ENCODE data around the gene CAMK2A.
A peak's percentile ranks its signal among the peaks of the same experiment; 100 is the strongest.

CAMK2A gene

GRCh38 chr5:150301170-150301505 lies 11.6 kb upstream of the CAMK2A start:
- peaks cover 3 to 4% of the 10 kb centered on the region in 2 donors for H3K4me1 ChIP-seq (ENCODE audit: control insufficient read depth in 1 of 2, insufficient read depth in 2 of 2, low read length in 2 of 2)
- H3K4me3 ChIP-seq (ENCODE audit: low read depth in 1 of 2, low read length in 2 of 2) = no peak overlapping the region
- H3K27me3 ChIP-seq (ENCODE audit: control insufficient read depth in 1 of 2, insufficient read depth in 2 of 2, low read length in 2 of 2) = peaks cover 20 to 30% of the 10 kb centered on the region in 2 donors
- no peak overlapping the region for H3K9ac ChIP-seq (ENCODE audit: low read depth in 1 of 2, low read length in 2 of 2)
- no peaks in the 10 kb centered on the region for H3K9me3 ChIP-seq (ENCODE audit: control insufficient read depth in 1 of 2, low read length in 2 of 2)
- H3K36me3 ChIP-seq (ENCODE audit: control insufficient read depth in 1 of 2, insufficient read depth in 2 of 2, low read length in 2 of 2) = no peaks in the 10 kb centered on the region
- no peak overlapping the region for H3K27ac ChIP-seq (ENCODE audit: low read depth, low read length)

DNA sequence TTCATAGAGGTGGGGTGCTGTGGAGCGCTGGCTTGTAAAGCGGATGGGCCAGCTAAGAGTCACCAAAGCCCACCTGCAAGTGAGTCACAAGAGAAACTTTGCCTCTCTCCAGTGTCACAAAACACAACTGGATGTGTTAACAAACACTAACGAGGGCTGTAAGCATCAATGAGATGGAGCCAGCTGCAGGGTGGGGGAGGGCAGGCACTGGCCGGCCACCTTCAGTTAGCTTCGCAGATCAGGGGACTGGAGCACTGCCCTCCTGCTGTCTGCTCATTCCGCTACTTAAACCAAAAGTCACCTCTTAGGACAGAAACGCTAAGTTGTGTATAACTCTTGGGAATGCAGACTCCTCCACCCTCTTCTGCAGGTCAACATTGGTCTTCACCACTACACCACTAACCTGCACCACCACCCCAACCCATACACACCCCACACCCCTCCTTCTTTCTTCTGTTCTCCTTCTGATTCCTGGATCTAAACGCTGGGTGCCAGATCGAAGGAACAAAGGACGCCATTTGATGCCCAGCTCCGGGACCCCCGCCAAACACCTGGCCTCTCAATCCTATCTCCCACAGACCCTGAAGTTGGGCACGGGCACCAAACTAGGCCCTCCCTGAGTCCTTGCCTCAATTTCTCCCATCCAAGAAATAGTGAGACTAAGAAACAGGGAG lies 11.1 kb upstream of the CAMK2A start:
- Histone ChIP-seq H3K9ac (ENCODE audit: low read depth in 1 of 2, low read length in 2 of 2) (no peak overlapping the region), H3K27ac (ENCODE audit: low read depth, low read length) (no peak overlapping the region), H3K9me3 (ENCODE audit: control insufficient read depth in 1 of 2, low read length in 2 of 2) (no peaks in the 10 kb centered on the region), H3K27me3 (ENCODE audit: control insufficient read depth in 1 of 2, insufficient read depth in 2 of 2, low read length in 2 of 2) (peaks cover 20 to 30% of the 10 kb centered on the region in 2 donors), H3K36me3 (ENCODE audit: control insufficient read depth in 1 of 2, insufficient read depth in 2 of 2, low read length in 2 of 2) (no peaks in the 10 kb centered on the region), H3K4me3 (ENCODE audit: low read depth in 1 of 2, low read length in 2 of 2) (no peak overlapping the region), H3K4me1 (ENCODE audit: control insufficient read depth in 1 of 2, insufficient read depth in 2 of 2, low read length in 2 of 2) (peaks cover 2 to 4% of the 10 kb centered on the region in 2 donors)

- no peaks in the 10 kb centered on the region for H3K9me3 ChIP-seq (ENCODE audit: control insufficient read depth in 1 of 2, low read length in 2 of 2)
- no peak overlapping the region for H3K9ac ChIP-seq (ENCODE audit: low read depth in 1 of 2, low read length in 2 of 2)
- H3K4me1 ChIP-seq (ENCODE audit: control insufficient read depth in 1 of 2, insufficient read depth in 2 of 2, low read length in 2 of 2) = peaks cover 7 to 12% of the 10 kb centered on the region in 2 donors
- no peaks in the 10 kb centered on the region for H3K36me3 ChIP-seq (ENCODE audit: control insufficient read depth in 1 of 2, insufficient read depth in 2 of 2, low read length in 2 of 2)
- peaks cover 20 to 30% of the 10 kb centered on the region in 2 donors for H3K27me3 ChIP-seq (ENCODE audit: control insufficient read depth in 1 of 2, insufficient read depth in 2 of 2, low read length in 2 of 2)
- H3K27ac ChIP-seq (ENCODE audit: low read depth, low read length) = no peak overlapping the region
- H3K4me3 ChIP-seq (ENCODE audit: low read depth in 1 of 2, low read length in 2 of 2) = no peak overlapping the region
Observed at GRCh38 chr5:150299571-150300327, 10.2 kb upstream of the CAMK2A start.

DNA sequence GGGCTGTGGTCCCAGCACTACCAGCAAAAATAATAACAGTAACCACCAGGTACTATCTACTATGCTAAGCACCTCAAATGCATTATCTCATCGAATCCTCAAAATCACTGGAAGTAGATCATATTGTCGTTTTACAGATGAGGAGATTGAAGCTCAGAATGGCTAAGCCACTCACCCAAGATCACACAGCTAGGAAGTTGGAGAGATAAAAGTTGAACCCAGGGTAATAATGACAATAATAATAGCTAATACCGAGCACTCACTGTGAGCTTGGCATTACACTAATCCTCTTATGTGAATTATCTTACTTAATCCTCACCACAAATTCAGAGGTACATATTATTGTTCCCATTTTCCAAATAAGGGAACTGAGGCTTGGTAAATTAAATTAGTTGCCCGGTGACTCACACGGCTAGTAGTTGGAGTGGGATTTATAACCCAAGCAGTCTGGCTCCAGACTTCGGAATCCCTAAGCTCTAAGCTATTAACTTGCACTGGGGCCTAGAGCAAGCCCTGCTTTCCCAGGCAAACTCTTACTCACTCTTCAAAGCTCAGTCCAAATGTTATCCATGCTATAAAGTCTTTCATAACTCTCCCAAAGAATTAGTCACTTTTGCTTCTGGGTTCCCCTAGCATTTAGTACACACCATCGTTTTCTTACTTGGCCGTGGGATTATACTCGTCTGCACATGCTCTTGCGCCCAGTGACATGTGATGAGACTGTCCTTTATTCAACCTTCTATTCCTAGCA lies 9.3 kb upstream of the CAMK2A start:
- H3K27me3 ChIP-seq (ENCODE audit: control insufficient read depth in 1 of 2, insufficient read depth in 2 of 2, low read length in 2 of 2) = peaks cover 20 to 30% of the 10 kb centered on the region in 2 donors
- H3K4me3 ChIP-seq (ENCODE audit: low read depth in 1 of 2, low read length in 2 of 2) = no peak overlapping the region
- H3K9me3 ChIP-seq (ENCODE audit: control insufficient read depth in 1 of 2, low read length in 2 of 2) = no peaks in the 10 kb centered on the region
- H3K27ac ChIP-seq (ENCODE audit: low read depth, low read length) = peak overlapping the region; percentile 39
- peaks cover 9 to 14% of the 10 kb centered on the region in 2 donors for H3K4me1 ChIP-seq (ENCODE audit: control insufficient read depth in 1 of 2, insufficient read depth in 2 of 2, low read length in 2 of 2)
- H3K36me3 ChIP-seq (ENCODE audit: control insufficient read depth in 1 of 2, insufficient read depth in 2 of 2, low read length in 2 of 2) = no peaks in the 10 kb centered on the region
- peak overlapping the region in 1 of 2 donors; percentile 4 for H3K9ac ChIP-seq (ENCODE audit: low read depth in 1 of 2, low read length in 2 of 2)

- Histone ChIP-seq H3K4me3 (ENCODE audit: low read depth in 1 of 2, low read length in 2 of 2) (no peak overlapping the region), H3K36me3 (ENCODE audit: control insufficient read depth in 1 of 2, insufficient read depth in 2 of 2, low read length in 2 of 2) (no peaks in the 10 kb centered on the region), H3K4me1 (ENCODE audit: control insufficient read depth in 1 of 2, insufficient read depth in 2 of 2, low read length in 2 of 2) (peaks cover 9 to 13% of the 10 kb centered on the region in 2 donors), H3K9me3 (ENCODE audit: control insufficient read depth in 1 of 2, low read length in 2 of 2) (no peaks in the 10 kb centered on the region), H3K27me3 (ENCODE audit: control insufficient read depth in 1 of 2, insufficient read depth in 2 of 2, low read length in 2 of 2) (peaks cover 15 to 22% of the 10 kb centered on the region in 2 donors), H3K9ac (ENCODE audit: low read depth in 1 of 2, low read length in 2 of 2) (peak overlapping the region in 1 of 2 donors; percentile 4), H3K27ac (ENCODE audit: low read depth, low read length) (no peak overlapping the region)
Observed at GRCh38 chr5:150297934-150298595, 8.5 kb upstream of the CAMK2A start.

- Histone ChIP-seq H3K4me1 (ENCODE audit: control insufficient read depth in 1 of 2, insufficient read depth in 2 of 2, low read length in 2 of 2) (peaks cover 9 to 10% of the 10 kb centered on the region in 2 donors), H3K27me3 (ENCODE audit: control insufficient read depth in 1 of 2, insufficient read depth in 2 of 2, low read length in 2 of 2) (peaks cover 12 to 19% of the 10 kb centered on the region in 2 donors), H3K9ac (ENCODE audit: low read depth in 1 of 2, low read length in 2 of 2) (no peak overlapping the region), H3K4me3 (ENCODE audit: low read depth in 1 of 2, low read length in 2 of 2) (no peak overlapping the region), H3K27ac (ENCODE audit: low read depth, low read length) (no peak overlapping the region), H3K9me3 (ENCODE audit: control insufficient read depth in 1 of 2, low read length in 2 of 2) (no peaks in the 10 kb centered on the region), H3K36me3 (ENCODE audit: control insufficient read depth in 1 of 2, insufficient read depth in 2 of 2, low read length in 2 of 2) (no peaks in the 10 kb centered on the region)
Observed at GRCh38 chr5:150297236-150297890, 7.8 kb upstream of the CAMK2A start.

- H3K36me3 ChIP-seq (ENCODE audit: control insufficient read depth in 1 of 2, insufficient read depth in 2 of 2, low read length in 2 of 2) = no peaks in the 10 kb centered on the region
- H3K9me3 ChIP-seq (ENCODE audit: control insufficient read depth in 1 of 2, low read length in 2 of 2) = no peaks in the 10 kb centered on the region
- no peak overlapping the region for H3K27ac ChIP-seq (ENCODE audit: low read depth, low read length)
- peaks cover 9 to 10% of the 10 kb centered on the region in 2 donors for H3K4me1 ChIP-seq (ENCODE audit: control insufficient read depth in 1 of 2, insufficient read depth in 2 of 2, low read length in 2 of 2)
- H3K4me3 ChIP-seq (ENCODE audit: low read depth in 1 of 2, low read length in 2 of 2) = no peak overlapping the region
- H3K27me3 ChIP-seq (ENCODE audit: control insufficient read depth in 1 of 2, insufficient read depth in 2 of 2, low read length in 2 of 2) = peaks cover 4 to 11% of the 10 kb centered on the region in 2 donors
- no peak overlapping the region for H3K9ac ChIP-seq (ENCODE audit: low read depth in 1 of 2, low read length in 2 of 2)
Observed at GRCh38 chr5:150296496-150296895, 6.9 kb upstream of the CAMK2A start.

DNA sequence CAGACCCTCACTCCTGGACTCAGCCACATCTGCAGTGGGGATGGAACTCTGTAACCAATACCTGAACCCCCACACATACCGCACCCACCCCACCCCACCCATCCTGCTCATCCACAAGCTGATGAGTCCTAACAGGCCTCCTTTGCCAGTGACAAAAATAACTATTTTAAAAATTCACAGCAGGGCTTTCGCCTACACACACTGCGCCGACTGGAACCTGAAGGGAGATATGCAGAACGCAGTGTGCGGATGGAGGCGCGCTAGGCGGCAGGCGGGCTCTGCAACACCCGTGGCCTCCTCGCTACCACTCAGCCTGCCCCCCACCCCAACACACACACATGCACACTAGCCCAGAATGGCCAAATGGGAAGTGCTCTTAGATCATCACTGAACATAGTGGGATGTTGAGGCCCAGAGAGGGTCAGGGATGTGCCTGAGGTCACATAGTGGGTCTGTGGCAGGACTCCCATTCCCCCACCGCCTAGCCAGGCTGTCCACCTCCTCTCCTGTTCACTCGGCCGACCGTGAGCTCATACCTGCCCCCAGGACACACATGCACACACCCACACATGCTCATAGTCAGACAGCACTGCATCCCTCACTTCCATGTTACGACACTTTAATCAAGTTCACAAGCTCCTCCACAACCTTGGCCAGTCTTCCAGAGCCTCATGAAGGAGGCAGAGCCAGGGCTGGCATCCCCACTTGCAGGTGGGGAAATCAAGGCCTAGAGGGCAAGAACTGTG lies 6.3 kb upstream of the CAMK2A start:
- Histone ChIP-seq H3K9me3 (ENCODE audit: control insufficient read depth in 1 of 2, low read length in 2 of 2) (no peaks in the 10 kb centered on the region), H3K27me3 (ENCODE audit: control insufficient read depth in 1 of 2, insufficient read depth in 2 of 2, low read length in 2 of 2) (peaks cover 0 to 5% of the 10 kb centered on the region in 2 donors), H3K36me3 (ENCODE audit: control insufficient read depth in 1 of 2, insufficient read depth in 2 of 2, low read length in 2 of 2) (no peaks in the 10 kb centered on the region), H3K9ac (ENCODE audit: low read depth in 1 of 2, low read length in 2 of 2) (no peak overlapping the region), H3K4me1 (ENCODE audit: control insufficient read depth in 1 of 2, insufficient read depth in 2 of 2, low read length in 2 of 2) (peaks cover 9 to 10% of the 10 kb centered on the region in 2 donors), H3K27ac (ENCODE audit: low read depth, low read length) (no peak overlapping the region), H3K4me3 (ENCODE audit: low read depth in 1 of 2, low read length in 2 of 2) (no peak overlapping the region)

DNA sequence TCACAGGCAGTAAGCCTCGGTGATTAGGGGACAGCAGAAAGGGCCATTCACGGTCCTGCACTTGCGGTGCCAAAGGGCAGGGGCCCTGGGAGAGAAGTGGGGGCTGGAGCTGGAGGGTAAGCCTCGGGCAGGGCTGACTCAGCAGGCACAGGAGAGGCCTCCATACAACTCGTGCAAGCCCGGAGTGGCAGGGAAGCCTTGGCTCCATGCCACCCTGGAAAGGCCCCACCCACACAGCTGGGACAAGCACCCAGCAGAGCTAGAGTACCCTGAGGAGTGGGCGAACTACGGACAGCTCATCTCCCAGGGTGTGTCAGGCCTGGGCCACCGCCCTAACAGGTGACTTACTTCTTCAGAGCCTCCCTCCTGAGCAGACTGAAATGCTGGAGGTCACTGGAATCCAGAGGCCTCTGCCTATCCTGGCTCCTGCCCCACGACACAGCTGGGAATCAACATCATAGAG lies 5.6 kb upstream of the CAMK2A start:
- no peak overlapping the region for H3K4me3 ChIP-seq (ENCODE audit: low read depth in 1 of 2, low read length in 2 of 2)

More for the DNA sequence above, 5.6 kb upstream of the CAMK2A start:
- Histone ChIP-seq H3K36me3 (ENCODE audit: control insufficient read depth in 1 of 2, insufficient read depth in 2 of 2, low read length in 2 of 2) (no peaks in the 10 kb centered on the region), H3K9me3 (ENCODE audit: control insufficient read depth in 1 of 2, low read length in 2 of 2) (no peaks in the 10 kb centered on the region), H3K27me3 (ENCODE audit: control insufficient read depth in 1 of 2, insufficient read depth in 2 of 2, low read length in 2 of 2) (no peaks in the 10 kb centered on the region), H3K27ac (ENCODE audit: low read depth, low read length) (no peak overlapping the region), H3K4me1 (ENCODE audit: control insufficient read depth in 1 of 2, insufficient read depth in 2 of 2, low read length in 2 of 2) (peaks cover 9 to 10% of the 10 kb centered on the region in 2 donors), H3K9ac (ENCODE audit: low read depth in 1 of 2, low read length in 2 of 2) (no peak overlapping the region)

Measured in duodenal mucosa (tissue), 2 donors.